ENCODE data around the gene LRRN1.

DNA sequence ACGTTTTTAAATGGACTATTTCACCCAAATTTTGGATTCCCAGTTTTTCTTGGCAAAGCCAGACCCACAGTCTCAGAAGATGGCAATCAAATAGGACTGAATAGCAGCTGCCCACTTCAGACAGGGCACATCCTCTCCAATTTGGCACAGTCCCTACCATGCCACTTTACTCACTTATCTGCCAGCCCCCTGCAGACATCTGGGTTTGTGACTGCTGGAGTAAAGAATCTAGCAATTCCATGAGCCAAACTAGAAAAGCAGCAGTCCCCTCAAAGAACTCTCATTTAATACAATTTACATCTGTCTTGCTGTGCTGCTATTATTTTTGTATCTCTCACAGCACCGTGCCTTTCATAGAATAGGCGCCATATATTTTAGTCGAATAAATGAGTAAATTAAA, 16.0 kb upstream of the LRRN1 start:
- TF ChIP-seq, protein P1, sequence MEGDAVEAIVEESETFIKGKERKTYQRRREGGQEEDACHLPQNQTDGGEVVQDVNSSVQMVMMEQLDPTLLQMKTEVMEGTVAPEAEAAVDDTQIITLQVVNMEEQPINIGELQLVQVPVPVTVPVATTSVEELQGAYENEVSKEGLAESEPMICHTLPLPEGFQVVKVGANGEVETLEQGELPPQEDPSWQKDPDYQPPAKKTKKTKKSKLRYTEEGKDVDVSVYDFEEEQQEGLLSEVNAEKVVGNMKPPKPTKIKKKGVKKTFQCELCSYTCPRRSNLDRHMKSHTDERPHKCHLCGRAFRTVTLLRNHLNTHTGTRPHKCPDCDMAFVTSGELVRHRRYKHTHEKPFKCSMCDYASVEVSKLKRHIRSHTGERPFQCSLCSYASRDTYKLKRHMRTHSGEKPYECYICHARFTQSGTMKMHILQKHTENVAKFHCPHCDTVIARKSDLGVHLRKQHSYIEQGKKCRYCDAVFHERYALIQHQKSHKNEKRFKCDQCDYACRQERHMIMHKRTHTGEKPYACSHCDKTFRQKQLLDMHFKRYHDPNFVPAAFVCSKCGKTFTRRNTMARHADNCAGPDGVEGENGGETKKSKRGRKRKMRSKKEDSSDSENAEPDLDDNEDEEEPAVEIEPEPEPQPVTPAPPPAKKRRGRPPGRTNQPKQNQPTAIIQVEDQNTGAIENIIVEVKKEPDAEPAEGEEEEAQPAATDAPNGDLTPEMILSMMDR (IDR thresholded peaks at IDR 0.05; ENCODE audit: poor library complexity), result no peak
- TF ChIP-seq EZH2phosphoT487 (IDR thresholded peaks at IDR 0.05; ENCODE audit: low read depth, severe bottlenecking, unreplicated experiment), result no peak
- no peak for TF ChIP-seq EZH2 (IDR thresholded peaks at IDR 0.05; ENCODE audit: borderline replicate concordance)
